Mesendoderm (in vitro differentiated cells): Measurements from ENCODE around the gene FLNB.

Experiments used
- DNase-seq: peaks from one replicate; pipeline ENCODE4 v3.0.0; 2013
- H2AK5ac ChIP-seq: 2 replicates; pipeline ENCODE4 v1.6.1; 2013; ENCODE audit warnings: low read length, inconsistent platforms
- H2BK120ac ChIP-seq: 2 replicates; pipeline ENCODE4 v1.6.1; 2013; ENCODE audit warnings: low read depth, mild to moderate bottlenecking, low read length, moderate library complexity, mixed read lengths
- H2BK15ac ChIP-seq: replicated peaks from 2 replicates; pipeline ENCODE4 v1.6.1; 2013; ENCODE audit warnings: low read depth, mild to moderate bottlenecking, moderate library complexity
- H2BK5ac ChIP-seq: 2 replicates; pipeline ENCODE4 v1.6.1; 2013; ENCODE audit warnings: low read length, inconsistent platforms
- H3K18ac ChIP-seq: 2 replicates; pipeline ENCODE4 v1.6.1; 2013; ENCODE audit warnings: mild to moderate bottlenecking, low read length, mixed read lengths
- H3K23ac ChIP-seq: one replicate; pipeline ENCODE4 v1.6.1; 2013; ENCODE audit warnings: low read length
- H3K27ac ChIP-seq: 2 replicates; pipeline ENCODE4 v1.5.1; 2013; ENCODE audit warnings: low read depth, mild to moderate bottlenecking, inconsistent platforms, low read length, moderate library complexity
- H3K27me3 ChIP-seq: 2 replicates; pipeline ENCODE4 v1.6.1; 2013; ENCODE audit warnings: low read length, control low read depth, mild to moderate bottlenecking, inconsistent platforms; ENCODE audit not compliant: insufficient read depth, poor library complexity
- H3K36me3 ChIP-seq: 2 replicates; pipeline ENCODE4 v1.6.1; 2013; ENCODE audit warnings: low read length, inconsistent platforms; ENCODE audit not compliant: control insufficient read depth, insufficient read depth
- H3K4ac ChIP-seq: one replicate; pipeline ENCODE4 v1.6.1; 2013; ENCODE audit warnings: low read depth, mild to moderate bottlenecking, low read length, moderate library complexity
- H3K4me1 ChIP-seq: 2 replicates; pipeline ENCODE4 v1.6.1; 2013; ENCODE audit warnings: low read depth, low read length, inconsistent platforms; ENCODE audit not compliant: control insufficient read depth
- H3K4me2 ChIP-seq: 2 replicates; pipeline ENCODE4 v1.6.1; 2013; ENCODE audit warnings: low read length
- H3K4me3 ChIP-seq: 2 replicates; pipeline ENCODE4 v1.5.1; 2013; ENCODE audit warnings: mild to moderate bottlenecking, low read length
- H3K56ac ChIP-seq: one replicate; pipeline ENCODE4 v1.6.1; 2013; ENCODE audit warnings: low read length
- H3K79me1 ChIP-seq: 2 replicates; pipeline ENCODE4 v1.6.1; 2013; ENCODE audit warnings: low read length, inconsistent platforms
- H3K79me2 ChIP-seq: 2 replicates; pipeline ENCODE4 v1.6.1; 2013; ENCODE audit warnings: mild to moderate bottlenecking, low read length; ENCODE audit not compliant: control insufficient read depth, insufficient read depth
- H3K9ac ChIP-seq: 2 replicates; pipeline ENCODE4 v1.6.1; 2013; ENCODE audit warnings: low read length, inconsistent platforms
- H4K5ac ChIP-seq: one replicate; pipeline ENCODE4 v1.6.1; 2013; ENCODE audit warnings: low read length
- H4K8ac ChIP-seq: one replicate; pipeline ENCODE4 v1.6.1; 2013; ENCODE audit warnings: low read depth, mild to moderate bottlenecking, control low read depth, low read length, moderate library complexity
- WGBS: extraction: QIAGEN DNeasy Blood & Tissue Kit; methylation state at CpG from one replicate; pipeline ENCODE4 v1.1.7; 2013; ENCODE audit warnings: low lambda C conversion rate, missing lambda C conversion rate; ENCODE audit not compliant: insufficient coverage; ENCODE audit errors: extremely low coverage; 5-methylcytosine and 5-hydroxymethylcytosine counted together

FLNB gene

GRCh38 chr3:58023531-58023930, 15.3 kb downstream of the FLNB start:
- Histone ChIP-seq H3K4ac (no peak overlapping the region), H3K4me2 (no peak overlapping the region), H4K8ac (no peak overlapping the region), H3K79me2 (peaks cover 68% of the 10 kb centered on the region), H3K18ac (no peak overlapping the region), H3K27me3 (no peaks in the 10 kb centered on the region), H3K4me1 (peaks cover 40% of the 10 kb centered on the region), H4K5ac (no peak overlapping the region), H3K79me1 (peaks cover 23% of the 10 kb centered on the region), H3K4me3 (no peak overlapping the region), H3K36me3 (no peaks in the 10 kb centered on the region), H3K23ac (no peak overlapping the region), H2BK5ac (no peak overlapping the region), H2AK5ac (no peak overlapping the region), H3K27ac (no peak overlapping the region), H2BK15ac (no peak overlapping the region), H3K9ac (no peak overlapping the region), H2BK120ac (no peak overlapping the region), H3K56ac (no peak overlapping the region)
- DNase-seq, result no peak
- no CpG with 5 or more reads among the region's 2 CpGs for WGBS

DNA sequence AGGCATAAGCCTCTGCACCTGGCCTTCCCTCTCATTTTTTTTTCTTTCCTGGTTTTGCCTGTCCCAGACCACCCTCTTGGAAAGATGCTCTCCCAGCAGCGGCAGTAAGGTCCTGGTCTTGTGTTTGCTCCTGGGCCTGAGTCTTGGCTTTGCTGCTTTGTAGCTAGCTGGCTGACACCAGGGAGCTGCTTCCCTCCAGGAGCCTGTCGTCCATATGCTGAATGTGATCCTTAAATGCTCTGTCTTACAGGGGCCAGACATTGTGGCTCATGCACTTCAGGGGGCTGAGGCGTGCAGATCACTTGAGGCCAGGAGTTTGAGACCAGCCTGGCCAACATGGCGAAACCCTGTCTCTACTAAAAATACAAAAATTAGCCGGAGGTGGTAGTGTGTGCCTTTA, 17.2 kb downstream of the FLNB start:
- no peak overlapping the region for H2BK120ac ChIP-seq
- no peaks in the 10 kb centered on the region for H3K27me3 ChIP-seq
- no peak overlapping the region for H3K27ac ChIP-seq
- no peak overlapping the region for H3K18ac ChIP-seq
- WGBS, result no CpG with 5 or more reads among the region's 5 CpGs
- no peaks in the 10 kb centered on the region for H3K36me3 ChIP-seq
- H3K79me2 ChIP-seq, result peaks cover 57% of the 10 kb centered on the region
- peak overlapping the region; percentile 44 for H3K56ac ChIP-seq
- H3K23ac ChIP-seq, result no peak overlapping the region
- H2AK5ac ChIP-seq, result peak overlapping the region; percentile 9
- no peak overlapping the region for H3K9ac ChIP-seq
- H3K79me1 ChIP-seq, result peaks cover 19% of the 10 kb centered on the region
- H2BK15ac ChIP-seq, result no peak overlapping the region
- H3K4me3 ChIP-seq, result no peak overlapping the region
- H3K4me2 ChIP-seq, result no peak overlapping the region
- DNase-seq, result no peak
- H2BK5ac ChIP-seq, result no peak overlapping the region
- peaks cover 34% of the 10 kb centered on the region for H3K4me1 ChIP-seq
- no peak overlapping the region for H3K4ac ChIP-seq
- H4K8ac ChIP-seq, result no peak overlapping the region
- H4K5ac ChIP-seq, result no peak overlapping the region

DNA sequence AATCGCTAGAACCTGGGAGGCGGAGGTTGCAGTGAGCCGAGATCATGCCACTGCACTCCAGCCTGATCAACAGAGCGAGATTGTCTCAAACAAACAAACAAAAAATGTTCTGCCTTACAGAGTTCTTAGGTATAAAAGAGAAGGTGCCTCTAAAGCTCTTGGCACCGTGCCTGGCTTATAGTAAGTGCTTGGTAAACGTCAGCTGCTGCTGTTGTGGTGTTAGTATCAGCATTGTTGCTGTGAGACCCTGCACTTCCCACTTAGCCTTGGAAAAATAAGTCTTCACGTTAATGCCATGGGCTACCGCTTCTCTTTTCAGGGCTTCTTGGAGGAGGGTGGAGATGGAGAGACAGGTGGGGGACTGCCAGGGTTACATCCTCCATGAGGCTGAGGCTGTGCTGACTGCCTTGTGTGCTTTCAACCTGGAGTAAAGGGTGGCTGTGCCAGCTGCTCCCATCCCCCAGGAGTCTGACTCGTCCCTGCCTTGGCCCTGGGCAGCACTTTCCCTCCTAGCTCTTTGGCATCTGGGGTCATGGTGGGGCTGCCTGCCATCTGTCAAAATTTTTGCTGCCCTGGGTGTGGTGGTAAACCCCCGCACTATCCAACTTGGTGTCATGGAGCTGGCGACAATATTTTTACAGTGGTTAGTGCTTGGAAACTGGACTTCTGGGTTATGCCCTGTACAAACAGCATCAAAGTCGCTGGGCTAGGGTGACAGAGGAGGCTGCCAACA, 17.8 kb downstream of the FLNB start:
- Histone ChIP-seq H4K8ac (no peak overlapping the region), H3K4ac (no peak overlapping the region), H3K4me3 (no peak overlapping the region), H3K4me2 (no peak overlapping the region), H2AK5ac (peak overlapping the region; percentile 60), H3K27me3 (no peaks in the 10 kb centered on the region), H2BK15ac (no peak overlapping the region), H3K4me1 (peaks cover 29% of the 10 kb centered on the region), H3K9ac (peak overlapping the region; percentile 39), H3K79me2 (peaks cover 60% of the 10 kb centered on the region), H3K23ac (peak overlapping the region; percentile 54), H3K27ac (no peak overlapping the region), H3K18ac (no peak overlapping the region), H2BK5ac (no peak overlapping the region), H2BK120ac (no peak overlapping the region), H3K56ac (peak overlapping the region; percentile 61), H3K79me1 (peaks cover 19% of the 10 kb centered on the region), H3K36me3 (no peaks in the 10 kb centered on the region), H4K5ac (no peak overlapping the region)
- no CpG with 5 or more reads among the region's 12 CpGs for WGBS
- DNase-seq, result no peak

DNA sequence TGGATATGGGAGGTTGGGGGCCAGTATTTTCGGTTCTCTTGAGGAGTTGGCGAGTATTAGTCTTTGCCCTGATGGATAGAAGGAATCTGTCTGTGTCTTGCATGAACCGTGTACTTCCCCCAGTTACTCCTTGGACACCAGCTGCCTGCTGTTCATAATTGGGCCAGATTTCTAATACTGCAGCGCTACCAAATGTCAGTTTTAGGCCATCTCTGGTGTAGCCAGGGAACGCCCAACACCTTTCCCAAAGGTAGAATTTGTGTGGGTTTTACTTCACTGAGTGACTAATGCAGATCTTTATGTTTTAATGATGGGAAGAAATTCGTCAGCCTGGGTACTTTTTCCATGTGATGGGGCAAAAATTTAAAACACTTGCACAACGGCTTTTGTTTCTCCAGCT, 18.4 kb downstream of the FLNB start:
- peaks cover 62% of the 10 kb centered on the region for H3K79me2 ChIP-seq
- no peak overlapping the region for H3K4me3 ChIP-seq
- no peaks in the 10 kb centered on the region for H3K27me3 ChIP-seq
- H3K4me2 ChIP-seq, result no peak overlapping the region
- no peak overlapping the region for H2AK5ac ChIP-seq
- no peak overlapping the region for H3K23ac ChIP-seq
- H3K9ac ChIP-seq, result no peak overlapping the region
- no peak overlapping the region for H4K8ac ChIP-seq
- H3K56ac ChIP-seq, result peak overlapping the region; percentile 54
- H3K18ac ChIP-seq, result no peak overlapping the region
- no peak overlapping the region for H3K27ac ChIP-seq
- no peak for DNase-seq
- no peak overlapping the region for H2BK5ac ChIP-seq
- H3K79me1 ChIP-seq, result peaks cover 19% of the 10 kb centered on the region
- H3K4ac ChIP-seq, result no peak overlapping the region
- peaks cover 26% of the 10 kb centered on the region for H3K4me1 ChIP-seq
- no peak overlapping the region for H2BK15ac ChIP-seq
- no peaks in the 10 kb centered on the region for H3K36me3 ChIP-seq
- no CpG with 5 or more reads among the region's 7 CpGs for WGBS
- H4K5ac ChIP-seq, result no peak overlapping the region
- no peak overlapping the region for H2BK120ac ChIP-seq

- no peak overlapping the region for H3K18ac ChIP-seq
- no peaks in the 10 kb centered on the region for H3K36me3 ChIP-seq
- H3K4ac ChIP-seq, result no peak overlapping the region
- H2BK15ac ChIP-seq, result no peak overlapping the region
- no peak overlapping the region for H2BK5ac ChIP-seq
- peaks cover 15% of the 10 kb centered on the region for H3K79me1 ChIP-seq
- no peak for DNase-seq
- no peak overlapping the region for H4K8ac ChIP-seq
- H3K23ac ChIP-seq, result no peak overlapping the region
- peak overlapping the region; percentile 39 for H3K56ac ChIP-seq
- H4K5ac ChIP-seq, result no peak overlapping the region
- no CpG with 5 or more reads among the region's 6 CpGs for WGBS
- H3K4me1 ChIP-seq, result peaks cover 27% of the 10 kb centered on the region
- peak overlapping the region; percentile 25 for H3K9ac ChIP-seq
- no peak overlapping the region for H2BK120ac ChIP-seq
- H3K27ac ChIP-seq, result no peak overlapping the region
- H3K27me3 ChIP-seq, result no peaks in the 10 kb centered on the region
- no peak overlapping the region for H3K4me2 ChIP-seq
- peak overlapping the region; percentile 61 for H2AK5ac ChIP-seq
- H3K4me3 ChIP-seq, result no peak overlapping the region
- H3K79me2 ChIP-seq, result peaks cover 59% of the 10 kb centered on the region
Observed at GRCh38 chr3:58027704-58028317, 19.6 kb downstream of the FLNB start.
